ENCODE results near the gene ECE2. TPM values are rescaled to one million over a fixed set of nuclear protein-coding genes. Genes with fewer than 3 reads are reported as not detected.

The ECE2 gene
- total RNA-seq, 2 experiments from 2014 or later = not detected

GRCh38 chr3:184296616-184297015, 20.8 kb downstream of the ECE2 start:
- POLR2A ChIA-PET = no interaction called here
- CTCF ChIA-PET = interaction anchor here (0.7 to 0.9 kb wide), 2 partner anchors 12 to 122 kb away, joined by 3 to 4 read pairs; no protein-coding TSS in a partner anchor

GRCh38 chr3:184298759-184299487, 23.1 kb downstream of the ECE2 start, which contains the start of gene PSMD2:
PSMD2 (plus strand) TSS chr3:184299241; CDS start chr3:184299267, 26 bp downstream.
- CTCF ChIA-PET = interaction anchor here (1.2 to 1.4 kb wide), 3 partner anchors 9 to 473 kb away, joined by 3 to 4 read pairs (median 3); no protein-coding TSS in a partner anchor

DNA sequence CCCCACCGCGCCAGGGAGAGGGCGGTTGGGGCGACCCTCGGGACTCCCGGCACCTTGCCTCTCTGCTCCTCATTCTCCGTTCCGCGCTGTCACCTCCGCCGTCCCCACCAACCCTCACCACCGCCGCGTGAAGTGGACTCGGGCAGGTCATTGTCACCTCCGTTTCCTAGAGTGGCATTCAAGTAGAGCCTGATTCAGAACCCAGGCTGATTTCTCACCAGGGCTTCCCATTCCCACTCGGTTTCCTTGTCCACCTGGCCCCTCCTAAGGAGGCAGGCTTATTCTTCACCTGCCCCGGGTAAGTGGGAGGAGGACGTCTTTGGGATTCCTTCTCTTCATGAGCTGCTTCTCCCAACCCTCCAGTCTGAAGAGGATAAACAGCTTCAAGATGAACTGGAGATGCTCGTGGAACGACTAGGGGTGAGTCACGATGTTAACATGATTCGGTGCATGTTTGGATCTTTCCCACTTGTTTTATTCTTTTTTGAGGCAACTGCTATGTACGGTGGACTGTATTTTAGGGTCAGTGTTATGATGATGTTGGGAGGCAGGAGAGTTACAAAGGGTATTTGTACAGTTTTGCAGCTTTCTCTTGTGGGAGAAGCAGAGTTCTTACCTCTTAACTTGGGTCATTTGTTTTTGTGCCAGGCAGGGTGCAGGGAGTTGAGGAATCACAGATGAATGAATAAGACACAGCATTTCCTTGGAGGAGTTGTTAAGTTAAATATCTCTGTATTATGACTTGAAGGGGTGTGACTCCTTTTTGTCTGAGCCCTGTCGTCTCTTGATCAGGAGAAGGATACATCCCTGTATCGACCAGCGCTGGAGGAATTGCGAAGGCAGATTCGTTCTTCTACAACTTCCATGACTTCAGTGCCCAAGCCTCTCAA, 23.9 kb downstream of the ECE2 start:
- ChIA-PET CTCF (interaction anchor here (1.4 to 1.8 kb wide), 2 partner anchors 10 to 50 kb away, joined by 4 to 5 read pairs; no protein-coding TSS in a partner anchor), POLR2A (interaction anchor here (1.4 kb wide), 1 partner anchor 18 kb away, joined by 6 read pairs; no protein-coding TSS in a partner anchor)

More at GRCh38 chr3:184298759-184299487, 23.1 kb downstream of the ECE2 start, which contains the start of gene PSMD2:
- POLR2A ChIA-PET = no interaction called here

DNA sequence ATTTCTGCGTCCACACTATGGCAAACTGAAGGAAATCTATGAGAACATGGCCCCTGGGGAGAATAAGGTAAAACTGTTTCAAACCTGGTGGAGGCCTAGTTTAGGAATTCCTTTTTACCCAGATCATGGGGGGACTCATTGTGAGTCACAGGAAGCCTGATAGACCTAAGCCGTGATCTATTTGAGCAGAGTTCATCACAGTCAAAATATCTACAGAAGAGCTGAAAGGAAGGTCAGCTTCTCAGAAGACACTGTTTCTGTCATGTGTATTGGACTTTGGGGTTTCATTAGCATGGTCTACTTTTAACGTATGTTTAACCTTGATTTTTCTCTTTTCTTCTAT, 24.5 kb downstream of the ECE2 start:
- ChIA-PET POLR2A (interaction anchor here (1.4 kb wide), 1 partner anchor 18 kb away, joined by 6 read pairs; no protein-coding TSS in a partner anchor), CTCF (interaction anchor here (1.4 to 1.8 kb wide), 2 partner anchors 11 to 50 kb away, joined by 4 to 5 read pairs; no protein-coding TSS in a partner anchor)

GRCh38 chr3:184305577-184305976, 29.8 kb downstream of the ECE2 start:
- ChIA-PET CTCF (interaction anchor here (1.7 kb wide), 1 partner anchor 15 kb away, joined by 5 read pairs; no protein-coding TSS in a partner anchor), POLR2A (no interaction called here)

DNA sequence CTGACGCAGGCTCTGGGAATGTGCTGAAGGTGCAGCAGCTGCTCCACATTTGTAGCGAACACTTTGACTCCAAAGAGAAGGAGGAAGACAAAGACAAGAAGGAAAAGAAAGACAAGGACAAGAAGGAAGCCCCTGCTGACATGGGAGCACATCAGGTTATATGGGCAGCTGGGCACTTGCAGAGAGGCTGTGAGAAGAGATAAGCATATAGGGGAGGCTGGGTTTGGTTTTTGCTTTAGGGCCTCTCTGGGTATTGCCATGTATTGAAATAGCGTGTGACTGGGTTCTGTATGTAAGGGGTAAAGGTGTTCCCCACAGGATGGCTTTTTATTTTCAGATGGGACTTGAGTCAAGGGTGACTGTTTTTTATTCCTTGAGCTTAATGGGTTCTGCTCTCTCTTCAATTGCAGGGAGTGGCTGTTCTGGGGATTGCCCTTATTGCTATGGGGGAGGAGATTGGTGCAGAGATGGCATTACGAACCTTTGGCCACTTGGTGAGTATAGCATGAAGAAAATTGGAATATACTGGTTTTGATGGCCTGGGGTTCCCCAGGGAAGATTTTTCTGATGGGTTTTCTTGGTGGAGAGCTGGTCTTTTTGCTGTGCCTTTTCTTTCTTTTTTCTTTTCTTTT, 30.6 kb downstream of the ECE2 start:
- CTCF ChIA-PET = interaction anchor here (1.7 kb wide), 1 partner anchor 14 kb away, joined by 5 read pairs; no protein-coding TSS in a partner anchor
- POLR2A ChIA-PET = no interaction called here

GRCh38 chr3:184307915-184308314, 32.1 kb downstream of the ECE2 start:
- ChIA-PET CTCF (no interaction called here), POLR2A (no interaction called here)

GRCh38 chr3:184308744-184309143, 32.9 kb downstream of the ECE2 start:
- ChIA-PET POLR2A (no interaction called here), CTCF (no interaction called here)

- CTCF ChIA-PET = no interaction called here
- POLR2A ChIA-PET = no interaction called here
These were observed 35.8 kb downstream of the ECE2 start for GRCh38 chr3:184311633-184312032.

GRCh38 chr3:184314363-184314699, 38.5 kb downstream of the ECE2 start, which contains the start of gene EIF4G1:
EIF4G1 (plus strand) TSS chr3:184314606; CDS start chr3:184315797, 1,191 bp downstream.
- ChIA-PET POLR2A (no interaction called here), CTCF (no interaction called here)

- CTCF ChIA-PET = no interaction called here
These were observed 39.1 kb downstream of the ECE2 start for GRCh38 chr3:184314700-184315542.

GRCh38 chr3:184315543-184315867, 39.7 kb downstream of the ECE2 start:
- ChIA-PET CTCF (interaction anchor here (0.9 kb wide), 1 partner anchor 47 kb away, joined by 4 read pairs; no protein-coding TSS in a partner anchor), POLR2A (interaction anchor here (1.1 kb wide), 1 partner anchor 10 kb away, joined by 4 read pairs; no protein-coding TSS in a partner anchor)

More at GRCh38 chr3:184314700-184315542, 39.1 kb downstream of the ECE2 start:
- POLR2A ChIA-PET = interaction anchor here (0.5 to 1.1 kb wide), 2 partner anchors 11 to 117 kb away, joined by 3 to 4 read pairs; no protein-coding TSS in a partner anchor

DNA sequence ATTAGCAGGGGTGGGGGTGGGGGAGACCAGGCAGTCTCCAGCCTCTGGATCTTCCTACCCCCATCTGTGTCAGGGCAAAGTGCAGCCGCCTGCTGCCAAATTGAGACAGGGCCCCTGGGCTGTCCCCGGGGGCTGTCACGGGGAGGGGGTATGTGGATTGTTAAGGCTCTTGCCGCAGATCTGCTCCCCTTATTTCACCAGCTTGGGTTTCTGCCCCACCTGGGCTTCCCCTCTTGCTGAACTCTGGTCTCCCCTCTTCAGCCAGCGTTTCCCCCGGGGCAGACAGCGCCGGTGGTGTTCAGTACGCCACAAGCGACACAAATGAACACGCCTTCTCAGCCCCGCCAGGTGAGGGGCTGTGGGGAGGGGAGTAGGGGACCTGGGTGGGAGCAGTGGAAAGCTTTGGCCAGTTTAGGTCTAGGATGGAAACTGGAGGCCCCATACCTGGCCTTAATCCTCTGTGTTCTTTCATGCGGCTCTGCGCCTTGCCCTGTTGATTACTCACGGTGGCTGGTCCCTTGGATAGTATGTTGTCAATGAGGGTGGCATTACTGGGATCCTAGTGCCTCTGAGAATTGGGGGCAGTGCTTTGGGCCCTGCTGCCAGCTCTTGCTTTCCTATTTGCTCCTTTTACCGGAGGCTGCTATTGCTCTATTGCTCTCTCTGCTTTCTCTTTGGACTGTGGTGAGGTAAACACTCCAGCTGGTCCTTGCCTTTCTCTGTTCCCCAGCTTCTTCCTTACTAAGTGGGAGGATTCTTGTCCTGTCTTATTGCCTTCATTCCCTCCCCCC, 40.2 kb downstream of the ECE2 start:
- CTCF ChIA-PET = interaction anchor here (0.9 kb wide), 1 partner anchor 46 kb away, joined by 4 read pairs; no protein-coding TSS in a partner anchor
- POLR2A ChIA-PET = interaction anchor here (0.9 kb wide), 1 partner anchor 46 kb away, joined by 3 read pairs; no protein-coding TSS in a partner anchor

- CTCF ChIA-PET = no interaction called here
- POLR2A ChIA-PET = interaction anchor here (0.9 kb wide), 1 partner anchor 45 kb away, joined by 3 read pairs; no protein-coding TSS in a partner anchor
These were observed 41.0 kb downstream of the ECE2 start for GRCh38 chr3:184316792-184317191.

DNA sequence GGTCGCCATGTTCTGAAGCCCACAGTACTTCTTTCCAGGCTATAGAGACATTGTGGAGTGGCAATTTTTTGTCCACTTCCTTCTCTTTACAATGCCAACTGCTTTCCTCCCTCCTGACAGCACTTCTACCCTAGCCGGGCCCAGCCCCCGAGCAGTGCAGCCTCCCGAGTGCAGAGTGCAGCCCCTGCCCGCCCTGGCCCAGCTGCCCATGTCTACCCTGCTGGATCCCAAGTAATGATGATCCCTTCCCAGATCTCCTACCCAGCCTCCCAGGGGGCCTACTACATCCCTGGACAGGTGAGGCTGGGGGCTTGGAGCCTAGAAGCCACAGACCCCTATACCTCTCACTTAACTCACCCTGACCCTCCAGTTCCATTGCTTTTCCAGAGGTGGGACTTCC, 41.4 kb downstream of the ECE2 start:
- ChIA-PET CTCF (interaction anchor here (0.6 to 1.6 kb wide), 2 partner anchors 10 to 398 kb away, joined by 3 read pairs; no protein-coding TSS in a partner anchor), POLR2A (interaction anchor here (1.2 kb wide), 1 partner anchor 17 kb away, joined by 6 read pairs; no protein-coding TSS in a partner anchor)

- CTCF ChIA-PET = interaction anchor here (0.8 to 2.0 kb wide), 2 partner anchors 14 to 33 kb away, joined by 4 to 5 read pairs; no protein-coding TSS in a partner anchor
- POLR2A ChIA-PET = interaction anchor here (1.1 kb wide), 1 partner anchor 10 kb away, joined by 3 read pairs; no protein-coding TSS in a partner anchor
These were observed 44.3 kb downstream of the ECE2 start for GRCh38 chr3:184320104-184320445.

GRCh38 chr3:184321666-184322065, 45.8 kb downstream of the ECE2 start:
- CTCF ChIA-PET = no interaction called here

More at GRCh38 chr3:184321666-184322065, 45.8 kb downstream of the ECE2 start:
- POLR2A ChIA-PET = no interaction called here
